ENCODE data around the gene STAC2. TPM values are rescaled to one million over a fixed set of nuclear protein-coding genes. Genes with fewer than 3 reads are reported as not detected.

The STAC2 gene
- total and polyA plus RNA-seq, 9 of the 15 experiments (the other 6 are each of a cell fraction or from before 2014, with no cell fraction given): not detected

- FAIRE-seq (peak; percentile 88), DNase-seq (ENCODE audit: extremely low read depth in 1 of 4, low spot score in 3 of 4) (peak; percentile 88 to 89 (median 89)), ATAC-seq (peak; percentile 95)
- Histone ChIP-seq H3K27ac (ENCODE audit: extremely low read depth, low read depth, low read length) (peak overlapping the region; percentile 41; the same call in 1 of the 3 replicates), H3K79me2 (ENCODE audit: control insufficient read depth, insufficient read depth, low read length) (no peaks in the 10 kb centered on the region), H3K36me3 (ENCODE audit: control insufficient read depth, insufficient read depth, low read length) (peaks cover 12% of the 10 kb centered on the region; the same call in 2 of the 3 replicates), H3K9me1 (ENCODE audit: control insufficient read depth, insufficient read depth, low read length) (peaks cover 5% of the 10 kb centered on the region), H3K27me3 (ENCODE audit: control insufficient read depth in 2 of 2, insufficient read depth in 2 of 2, low read length in 2 of 2) (no peaks in the 10 kb centered on the region), H4K20me1 (replicated peaks; ENCODE audit: control insufficient read depth, insufficient read depth, low read length) (peaks cover 6% of the 10 kb centered on the region), H3K4me1 (replicated peaks in 1 of 2; ENCODE audit: control insufficient read depth in 2 of 2, insufficient read depth in 2 of 2, low read length in 2 of 2) (peaks cover 7 to 33% of the 10 kb centered on the region in 2 experiments), H2AFZ (ENCODE audit: low read depth, low read length) (0 out of 2 replicates have a peak overlapping the region, but pooled peaks have one; percentile 25), H3K9me3 (replicated peaks; ENCODE audit: control insufficient read depth, insufficient read depth, low read depth, low read length) (no peaks in the 10 kb centered on the region), H3K4me2 (ENCODE audit: insufficient read depth, low read length) (no peak overlapping the region), H3K4me3 (no peak overlapping the region), H3K9ac (ENCODE audit: insufficient read depth in 1 of 2, low read depth in 2 of 2, low read length in 2 of 2) (peak overlapping the region in 1 of 2 experiments; percentile 54; a peak in 2 of 4 replicates)
- in situ Hi-C loops (cut with MboI) (no loop called here), intact Hi-C loops (cut with micrococcal nuclease) (no loop called here)
- BruUV-seq (replicated peaks): no TSS peak
- WGBS (ENCODE audit: insufficient coverage, low coverage, missing lambda C conversion rate): 60% methylated on average over 21 of the region's 35 CpGs
- CTCF ChIA-PET (ENCODE audit: low intra/inter-chr PET ratio): interaction anchor here (0.8 to 2.5 kb wide), 2 partner anchors 106 to 192 kb away, joined by 4 to 6 read pairs; no protein-coding TSS in a partner anchor
- POLR2A ChIA-PET: interaction anchor here (0.6 to 2.5 kb wide), 5 partner anchors 8 to 114 kb away, joined by 3 to 14 read pairs (median 3); no protein-coding TSS in a partner anchor
- TF ChIP-seq MAZ (CRISPR knock-in tag; conservative IDR thresholded peaks at IDR 0.05 in 1 of 2, IDR thresholded peaks at IDR 0.05 in 1 of 2) (peak in 1 of 2 experiments; percentile 84; a peak in 2 of 4 replicates), ZNF766 (CRISPR knock-in tag; conservative IDR thresholded peaks at IDR 0.05) (peak; percentile 83), SMC3 (conservative IDR thresholded peaks at IDR 0.05; ENCODE audit: insufficient read depth, low read depth, low read length) (peak; percentile 62), CTBP1 (IDR thresholded peaks at IDR 0.05; ENCODE audit: borderline replicate concordance) (0 out of 2 replicates have a peak, but pooled peaks have one; percentile 22), ZBTB7A (IDR thresholded peaks at IDR 0.05; ENCODE audit: borderline replicate concordance, control insufficient read depth, low read depth, low read length) (peak; percentile 97), POLR2G (IDR thresholded peaks at IDR 0.05; ENCODE audit: low read depth, low read length) (peak; percentile 44), YY1 (IDR thresholded peaks at IDR 0.05; ENCODE audit: borderline replicate concordance in 1 of 3, control insufficient read depth in 1 of 3, extremely low read depth in 1 of 3, insufficient read depth in 3 of 3, insufficient read length in 1 of 3, insufficient replicate concordance in 2 of 3, low read depth in 1 of 3, low read length in 2 of 3) (no peak), XRCC5 (IDR thresholded peaks at IDR 0.05; ENCODE audit: low read depth, low read length) (0 out of 2 replicates have a peak, but pooled peaks have one; percentile 18), USF1 (CRISPR knock-in tag; IDR thresholded peaks at IDR 0.05) (no peak), CREM (IDR thresholded peaks at IDR 0.05; ENCODE audit: low read depth) (peak; percentile 41; the same call in 1 of the 2 replicates), KDM5B (IDR thresholded peaks at IDR 0.05; ENCODE audit: insufficient replicate concordance, low read depth, low read length) (no peak), GTF2F1 (IDR thresholded peaks at IDR 0.05; ENCODE audit: low read depth, low read length) (no peak), ZBTB12 (CRISPR knock-in tag; IDR thresholded peaks at IDR 0.05) (no peak), PCBP2 (IDR thresholded peaks at IDR 0.05; ENCODE audit: low read depth, low read length, poor library complexity, severe bottlenecking) (no peak)
- TF ChIP-seq, protein P1, sequence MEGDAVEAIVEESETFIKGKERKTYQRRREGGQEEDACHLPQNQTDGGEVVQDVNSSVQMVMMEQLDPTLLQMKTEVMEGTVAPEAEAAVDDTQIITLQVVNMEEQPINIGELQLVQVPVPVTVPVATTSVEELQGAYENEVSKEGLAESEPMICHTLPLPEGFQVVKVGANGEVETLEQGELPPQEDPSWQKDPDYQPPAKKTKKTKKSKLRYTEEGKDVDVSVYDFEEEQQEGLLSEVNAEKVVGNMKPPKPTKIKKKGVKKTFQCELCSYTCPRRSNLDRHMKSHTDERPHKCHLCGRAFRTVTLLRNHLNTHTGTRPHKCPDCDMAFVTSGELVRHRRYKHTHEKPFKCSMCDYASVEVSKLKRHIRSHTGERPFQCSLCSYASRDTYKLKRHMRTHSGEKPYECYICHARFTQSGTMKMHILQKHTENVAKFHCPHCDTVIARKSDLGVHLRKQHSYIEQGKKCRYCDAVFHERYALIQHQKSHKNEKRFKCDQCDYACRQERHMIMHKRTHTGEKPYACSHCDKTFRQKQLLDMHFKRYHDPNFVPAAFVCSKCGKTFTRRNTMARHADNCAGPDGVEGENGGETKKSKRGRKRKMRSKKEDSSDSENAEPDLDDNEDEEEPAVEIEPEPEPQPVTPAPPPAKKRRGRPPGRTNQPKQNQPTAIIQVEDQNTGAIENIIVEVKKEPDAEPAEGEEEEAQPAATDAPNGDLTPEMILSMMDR (IDR thresholded peaks at IDR 0.05 in 2 of 3, conservative IDR thresholded peaks at IDR 0.05 in 1 of 3; ENCODE audit: insufficient read depth in 2 of 3, low read depth in 1 of 3, low read length in 3 of 3): peak; percentile 83 to 90 (median 86)
Measured at GRCh38 chr17:39174920-39175694, 50.6 kb downstream of the STAC2 start.

Measured in K562 (cell line).